Measurements from ENCODE around the gene GPR141. TPM values are rescaled to one million over a fixed set of nuclear protein-coding genes. Genes with fewer than 3 reads are reported as not detected.

The GPR141 gene
- total and polyA plus RNA-seq, 2 donors (not counting 1 experiment from before 2014, with no cell fraction given): not detected

- H3K4me3 Mint-ChIP-seq: peak overlapping the region; percentile 89
- Histone ChIP-seq H3K27me3 (replicated peaks in 1 of 4; ENCODE audit: control extremely low read depth in 1 of 4, control insufficient read depth in 3 of 4, insufficient read depth in 4 of 4, low read length in 3 of 4) (no peaks in the 10 kb centered on the region), H3K9ac (ENCODE audit: low read length) (peak overlapping the region; percentile 23), H3K4me2 (replicated peaks; ENCODE audit: low read depth, low read length, poor library complexity, severe bottlenecking) (peak overlapping the region; percentile 64), H3K36me3 (replicated peaks in 1 of 2; ENCODE audit: control extremely low read depth in 1 of 2, control insufficient read depth in 1 of 2, extremely low read depth in 1 of 2, insufficient read depth in 2 of 2, low read length in 1 of 2) (no peaks in the 10 kb centered on the region), H3K79me2 (ENCODE audit: control insufficient read depth, insufficient read depth, low read length) (no peaks in the 10 kb centered on the region), H3K9me3 (ENCODE audit: control extremely low read depth in 1 of 3, control insufficient read depth in 2 of 3, insufficient read depth in 1 of 3, low read length in 2 of 3) (no peaks in the 10 kb centered on the region), H3K4me3 (ENCODE audit: control extremely low read depth in 1 of 5, extremely low read depth in 1 of 5, insufficient read depth in 1 of 5, low read depth in 2 of 5, low read length in 4 of 5) (peak overlapping the region in 3 of 5 experiments; percentile 1 to 17 (median 13)), H3K27ac (ENCODE audit: low read length in 2 of 2) (peak overlapping the region; percentile 59 to 85), H4K20me1 (ENCODE audit: control insufficient read depth, insufficient read depth, low read length, poor library complexity, severe bottlenecking) (no peaks in the 10 kb centered on the region), H3K4me1 (ENCODE audit: control insufficient read depth in 2 of 2, insufficient read depth in 2 of 2, low read length in 2 of 2) (peaks cover 28 to 39% of the 10 kb centered on the region in 2 donors), H2AFZ (ENCODE audit: insufficient read depth, low read depth, low read length, poor library complexity, severe bottlenecking) (peak overlapping the region; percentile 0)
- peak; percentile 87 for ATAC-seq (ENCODE audit: low read depth)
- DNase-seq: peak; percentile 72
- peak overlapping the region; percentile 95 for H3K27ac Mint-ChIP-seq
- intact Hi-C loops (cut with micrococcal nuclease): loop anchor here (5.0 kb wide), 1 partner anchor 45 kb away; no protein-coding TSS in a partner anchor
- H3K27me3 Mint-ChIP-seq: no peaks in the 10 kb centered on the region
- TF ChIP-seq, protein P1, sequence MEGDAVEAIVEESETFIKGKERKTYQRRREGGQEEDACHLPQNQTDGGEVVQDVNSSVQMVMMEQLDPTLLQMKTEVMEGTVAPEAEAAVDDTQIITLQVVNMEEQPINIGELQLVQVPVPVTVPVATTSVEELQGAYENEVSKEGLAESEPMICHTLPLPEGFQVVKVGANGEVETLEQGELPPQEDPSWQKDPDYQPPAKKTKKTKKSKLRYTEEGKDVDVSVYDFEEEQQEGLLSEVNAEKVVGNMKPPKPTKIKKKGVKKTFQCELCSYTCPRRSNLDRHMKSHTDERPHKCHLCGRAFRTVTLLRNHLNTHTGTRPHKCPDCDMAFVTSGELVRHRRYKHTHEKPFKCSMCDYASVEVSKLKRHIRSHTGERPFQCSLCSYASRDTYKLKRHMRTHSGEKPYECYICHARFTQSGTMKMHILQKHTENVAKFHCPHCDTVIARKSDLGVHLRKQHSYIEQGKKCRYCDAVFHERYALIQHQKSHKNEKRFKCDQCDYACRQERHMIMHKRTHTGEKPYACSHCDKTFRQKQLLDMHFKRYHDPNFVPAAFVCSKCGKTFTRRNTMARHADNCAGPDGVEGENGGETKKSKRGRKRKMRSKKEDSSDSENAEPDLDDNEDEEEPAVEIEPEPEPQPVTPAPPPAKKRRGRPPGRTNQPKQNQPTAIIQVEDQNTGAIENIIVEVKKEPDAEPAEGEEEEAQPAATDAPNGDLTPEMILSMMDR (IDR thresholded peaks at IDR 0.05): no peak
- TF ChIP-seq EZH2 (IDR thresholded peaks at IDR 0.05; ENCODE audit: borderline replicate concordance, insufficient read depth, low read depth, low read length, poor library complexity, severe bottlenecking): no peak
- no peaks in the 10 kb centered on the region for H3K9me3 Mint-ChIP-seq (ENCODE audit: insufficient read depth)
- peaks cover 31% of the 10 kb centered on the region for H3K4me1 Mint-ChIP-seq
- CTCF ChIA-PET: interaction anchor here (1.1 kb wide), 1 partner anchor 9 kb away, joined by 3 read pairs; no protein-coding TSS in a partner anchor
- POLR2A ChIA-PET: no interaction called here
- WGBS (ENCODE audit: insufficient coverage): no CpG with 5 or more reads among the region's 6 CpGs
These were observed 103.4 kb downstream of the GPR141 start for GRCh38 chr7:37786741-37787569.

Other genes with a start within 250 kb of the GPR141 start
- 166 and 177 TPM in 2 replicates for gene ELMO1, start 234.9 kb upstream of the GPR141 start, total RNA-seq
- 44.7 and 77.9 TPM in 2 replicates for gene ELMO1, start 234.9 kb upstream of the GPR141 start, polyA plus RNA-seq
- not detected in 2 replicates for gene NME8, start 164.8 kb downstream of the GPR141 start, total RNA-seq
- gene NME8, start 164.8 kb downstream of the GPR141 start, polyA plus RNA-seq: not detected in 2 replicates
- gene SFRP4, start 233.1 kb downstream of the GPR141 start, total RNA-seq: not detected in 2 replicates
- not detected in 2 replicates for gene SFRP4, start 233.1 kb downstream of the GPR141 start, polyA plus RNA-seq
- not detected in 2 replicates for gene EPDR1, start 236.9 kb downstream of the GPR141 start, total RNA-seq
- gene EPDR1, start 236.9 kb downstream of the GPR141 start, polyA plus RNA-seq: not detected in 2 replicates

Measured in B cell (primary cell).